ENCODE data around the gene PCDHGA5.
"Not testable (repeated sequence)": the region's sequence is repeated elsewhere in the genome, so short reads cannot be mapped to it uniquely, and the experiment has no call there.

PCDHGA5 gene

DNA sequence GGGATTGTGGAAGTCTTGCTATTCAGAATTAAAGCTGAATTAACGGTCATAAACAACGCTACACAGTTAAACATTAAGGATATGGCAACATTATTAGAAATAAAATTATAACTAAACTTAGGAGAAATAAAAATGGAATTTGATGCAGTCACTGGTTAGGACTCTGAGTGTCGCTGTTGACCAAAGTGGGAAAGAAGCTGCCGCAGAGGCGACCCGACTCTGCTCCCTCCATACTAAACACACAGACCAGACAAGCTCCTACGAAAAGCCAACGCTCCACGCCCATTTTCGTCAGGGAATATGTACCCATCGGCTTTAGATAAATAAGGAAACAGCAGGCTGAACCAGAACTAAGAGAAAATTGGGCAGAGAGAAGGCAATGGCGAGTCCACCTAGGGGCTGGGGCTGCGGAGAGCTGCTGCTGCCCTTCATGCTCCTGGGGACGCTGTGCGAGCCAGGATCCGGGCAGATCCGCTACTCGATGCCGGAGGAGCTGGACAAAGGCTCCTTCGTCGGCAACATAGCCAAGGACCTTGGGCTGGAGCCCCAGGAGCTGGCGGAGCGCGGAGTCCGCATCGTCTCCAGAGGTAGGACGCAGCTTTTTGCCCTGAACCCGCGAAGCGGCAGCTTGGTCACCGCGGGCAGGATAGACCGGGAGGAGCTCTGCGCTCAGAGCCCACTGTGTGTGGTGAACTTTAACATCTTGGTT lies at the start of gene PCDHGA5:
Gene PCDHGA5 (plus strand): TSS at position 211 of the 709 bp plus-strand sequence. CDS start 169 bp downstream, at position 380.
- no peak for DNase-seq (ENCODE audit: low read depth)

DNA sequence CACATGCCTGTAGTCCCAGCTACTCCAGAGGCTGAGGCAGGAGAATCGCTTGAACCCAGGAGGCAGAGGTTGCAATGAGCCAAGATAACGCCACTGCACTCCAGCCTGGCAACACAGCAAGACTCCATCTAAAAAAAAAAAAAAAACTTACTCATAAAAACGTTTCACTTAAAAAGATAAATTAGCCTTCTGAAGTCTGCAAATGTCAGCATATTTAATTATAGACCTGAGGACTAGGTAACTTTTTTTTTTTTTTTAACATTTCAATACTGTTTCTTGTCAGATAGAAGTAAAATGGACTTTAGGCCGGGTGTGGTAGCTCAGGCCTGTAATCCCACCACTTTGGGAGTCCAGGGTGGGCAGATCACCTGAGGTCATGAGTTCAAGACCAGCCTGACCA lies 47.0 kb upstream of the PCDHGA5 start:
- DNase-seq (ENCODE audit: low read depth) = not testable (repeated sequence)

DNA sequence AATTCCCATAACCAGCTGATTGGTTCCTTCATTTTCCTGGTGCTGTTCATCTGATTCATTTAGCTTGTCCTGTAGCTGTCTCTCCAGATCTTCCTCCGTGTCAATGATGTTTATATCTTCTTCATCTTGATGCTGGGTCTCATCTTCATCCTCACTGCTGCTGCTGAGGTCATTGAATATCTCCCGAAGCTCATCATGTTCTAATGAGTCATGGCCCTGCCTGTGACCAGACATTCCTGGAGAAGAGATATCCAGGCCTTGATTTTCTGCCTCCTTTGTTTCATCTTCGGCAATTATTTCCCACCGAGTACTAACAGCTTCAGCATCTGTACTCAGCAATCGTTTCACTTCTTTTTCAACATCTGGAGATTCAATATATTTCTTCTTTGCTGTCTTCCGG lies 44.8 kb upstream of the PCDHGA5 start:
- no peak for DNase-seq (ENCODE audit: low read depth)

DNA sequence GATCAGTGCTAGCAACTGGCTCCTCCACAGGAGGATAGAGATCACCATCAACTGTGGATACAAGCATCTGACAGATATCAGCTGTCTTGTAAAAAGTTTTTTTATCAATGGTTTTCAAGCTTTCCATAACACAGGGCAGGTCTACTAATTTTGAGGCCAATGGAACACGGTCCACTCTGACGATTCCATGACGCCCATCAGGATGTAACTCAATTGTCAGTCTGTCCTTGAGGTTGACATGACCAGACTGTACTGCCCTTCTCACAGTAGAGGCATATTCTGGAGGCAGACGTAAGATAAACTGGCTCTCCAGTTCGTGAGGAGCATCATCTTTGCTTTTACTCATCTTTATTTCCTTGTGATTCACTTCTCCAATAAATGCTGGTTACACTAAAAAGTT lies 44.3 kb upstream of the PCDHGA5 start:
- DNase-seq (ENCODE audit: low read depth) = no peak

DNA sequence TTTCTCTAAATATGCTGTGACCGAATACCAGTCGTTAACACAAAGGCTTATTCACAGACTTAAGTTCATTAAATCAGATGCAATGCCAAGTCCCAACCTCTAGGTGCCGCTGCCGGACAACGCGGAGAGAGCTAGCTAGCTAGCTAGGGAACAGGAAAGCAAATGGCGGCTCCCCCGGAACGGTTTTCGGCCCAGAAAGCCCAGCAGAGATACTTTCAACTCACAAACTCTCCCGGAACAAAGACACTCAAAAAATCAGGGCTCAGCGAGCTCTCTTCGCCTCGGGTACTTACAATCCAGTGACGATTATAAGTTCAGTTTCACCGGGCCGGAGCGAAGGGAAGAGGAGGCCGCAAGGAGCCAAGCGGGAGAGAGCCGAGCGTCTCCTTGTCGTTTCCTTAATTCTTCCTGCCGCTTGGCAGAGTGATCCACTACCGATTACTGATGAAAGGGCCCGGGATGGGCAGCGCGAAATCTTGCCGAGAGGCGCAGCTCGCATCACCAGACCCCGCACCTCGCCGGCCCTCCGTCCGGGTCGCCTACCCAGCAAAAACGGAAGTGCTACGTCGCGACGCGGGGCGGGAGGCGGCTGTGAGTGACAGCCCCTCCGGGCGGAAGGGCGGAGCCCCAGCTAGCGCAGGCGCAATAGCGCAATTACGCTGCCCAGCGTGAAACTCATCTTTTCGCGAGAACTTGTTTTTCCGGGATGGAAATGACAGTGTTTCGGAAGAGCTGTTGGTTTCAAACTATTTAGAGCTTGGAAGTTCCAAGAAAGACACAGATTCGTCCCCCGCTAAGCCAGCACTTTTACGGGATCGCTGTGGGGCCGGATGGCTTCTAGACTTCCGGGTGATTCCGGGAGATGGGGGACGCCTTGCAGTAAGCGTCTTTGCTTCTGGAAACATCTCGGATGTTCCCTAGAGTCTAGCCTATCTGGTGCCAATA lies 43.5 kb upstream of the PCDHGA5 start, which contains the start of gene TAF7:
Gene TAF7 (minus strand): TSS at position 560 of the 945 bp plus-strand sequence. CDS start 740 bp downstream, outside the sequence.
- no peak for DNase-seq (ENCODE audit: low read depth)

DNA sequence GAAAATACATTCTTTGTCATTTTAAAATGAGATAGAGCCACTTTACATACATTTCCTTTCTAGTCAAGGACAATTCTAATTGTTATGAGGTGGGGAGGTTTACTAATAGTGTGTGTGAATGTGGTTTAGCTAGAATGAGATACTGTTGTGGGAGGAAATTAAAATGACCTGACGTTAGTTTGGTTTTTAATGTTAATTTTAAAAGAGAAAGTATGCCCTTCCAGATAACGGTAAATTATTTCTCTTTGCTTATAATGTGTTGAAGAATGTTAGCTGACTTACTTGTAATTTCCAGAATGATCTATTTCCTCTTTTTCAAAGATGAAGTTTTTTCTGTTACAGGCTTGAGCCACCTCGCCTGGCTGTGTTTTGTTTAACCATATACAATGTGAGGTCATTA lies 41.7 kb upstream of the PCDHGA5 start:
- no peak for DNase-seq (ENCODE audit: low read depth)

DNA sequence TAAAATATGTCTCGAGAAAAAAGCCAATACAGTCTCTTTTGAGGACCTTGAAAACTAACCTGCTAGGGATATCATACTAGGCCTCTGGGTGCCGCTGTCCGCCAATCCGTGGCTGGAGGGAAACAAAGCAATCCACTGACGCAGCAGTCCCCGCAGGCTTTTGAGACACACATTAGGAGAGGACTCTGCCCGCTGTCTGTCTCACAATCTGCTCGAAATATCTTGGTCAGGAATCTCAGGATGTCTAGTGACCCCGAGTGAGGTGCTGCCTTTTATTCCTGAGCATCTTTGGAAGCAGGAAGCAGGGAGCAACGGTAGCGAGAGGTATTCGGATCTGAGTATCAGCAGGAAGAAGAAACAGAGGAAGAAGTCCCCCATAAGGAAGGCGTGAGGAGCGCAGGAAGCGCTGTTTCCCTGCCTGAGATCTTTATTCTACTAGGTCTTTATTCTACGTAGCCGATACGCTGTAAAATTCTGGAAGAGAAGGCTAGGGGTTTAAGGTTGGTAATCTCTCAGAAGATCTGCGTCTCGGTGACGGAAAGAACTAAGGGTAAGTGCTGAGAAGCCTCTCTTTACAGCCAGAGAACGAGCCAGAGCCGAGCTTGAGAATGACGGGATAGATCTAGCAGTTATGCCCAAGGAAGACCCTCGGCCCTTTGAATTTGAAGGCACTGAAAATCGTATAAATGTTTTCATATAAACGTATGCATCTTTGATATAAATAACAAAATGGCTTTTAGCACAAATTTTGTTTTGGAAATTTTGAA lies 37.7 kb upstream of the PCDHGA5 start:
- DNase-seq (ENCODE audit: low read depth) = no peak

DNA sequence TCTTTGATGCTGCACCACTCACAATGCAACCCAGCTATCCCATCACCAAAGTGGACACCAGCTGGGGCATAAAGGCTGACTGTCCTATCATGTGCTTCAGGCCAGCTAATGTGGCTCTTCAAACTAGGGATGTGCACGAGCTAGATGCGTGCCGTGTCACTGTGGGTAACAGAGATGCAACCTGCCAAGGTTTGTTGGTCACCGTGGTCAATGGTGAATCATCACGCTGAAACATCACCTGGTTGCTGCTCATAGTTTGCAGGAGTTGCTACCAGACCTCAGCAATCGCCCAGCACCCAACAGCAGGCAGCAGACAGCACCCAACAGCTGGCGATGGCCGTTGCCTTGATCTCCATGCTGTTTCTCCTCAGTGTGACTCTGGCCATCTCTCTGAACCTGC lies 35.7 kb upstream of the PCDHGA5 start:
- DNase-seq (ENCODE audit: low read depth) = no peak

DNA sequence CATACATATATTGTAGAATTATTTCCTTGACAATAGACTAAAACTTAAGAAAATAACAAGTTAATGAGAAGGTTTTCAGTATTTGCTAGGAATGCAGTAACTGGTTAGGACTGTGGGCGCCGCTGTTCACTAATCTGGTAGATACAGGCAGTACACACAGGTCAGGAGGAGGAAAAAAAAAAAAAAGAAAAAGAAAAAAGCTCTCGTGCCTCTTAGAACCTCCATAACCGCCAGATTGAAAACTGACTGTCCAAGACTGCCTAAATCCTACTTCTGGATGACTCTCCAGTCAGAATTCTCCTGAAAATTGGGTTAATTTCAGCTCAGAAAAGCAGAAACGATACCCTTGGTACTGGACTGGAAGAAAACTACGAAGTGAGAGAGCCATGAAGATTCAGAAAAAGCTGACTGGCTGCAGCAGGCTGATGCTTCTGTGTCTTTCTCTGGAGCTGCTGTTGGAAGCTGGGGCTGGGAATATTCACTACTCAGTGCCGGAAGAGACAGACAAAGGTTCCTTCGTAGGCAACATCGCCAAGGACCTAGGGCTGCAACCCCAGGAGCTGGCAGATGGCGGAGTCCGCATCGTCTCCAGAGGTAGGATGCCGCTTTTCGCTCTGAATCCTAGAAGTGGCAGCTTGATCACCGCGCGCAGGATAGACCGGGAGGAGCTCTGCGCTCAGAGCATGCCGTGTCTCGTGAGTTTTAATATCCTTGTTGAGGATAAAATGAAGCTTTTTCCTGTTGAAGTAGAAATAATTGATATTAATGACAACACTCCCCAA lies 33.5 kb upstream of the PCDHGA5 start, which contains the start of gene PCDHGA1:
Gene PCDHGA1 (plus strand): TSS at position 216 of the 782 bp plus-strand sequence.
- DNase-seq (ENCODE audit: low read depth) = no peak

DNA sequence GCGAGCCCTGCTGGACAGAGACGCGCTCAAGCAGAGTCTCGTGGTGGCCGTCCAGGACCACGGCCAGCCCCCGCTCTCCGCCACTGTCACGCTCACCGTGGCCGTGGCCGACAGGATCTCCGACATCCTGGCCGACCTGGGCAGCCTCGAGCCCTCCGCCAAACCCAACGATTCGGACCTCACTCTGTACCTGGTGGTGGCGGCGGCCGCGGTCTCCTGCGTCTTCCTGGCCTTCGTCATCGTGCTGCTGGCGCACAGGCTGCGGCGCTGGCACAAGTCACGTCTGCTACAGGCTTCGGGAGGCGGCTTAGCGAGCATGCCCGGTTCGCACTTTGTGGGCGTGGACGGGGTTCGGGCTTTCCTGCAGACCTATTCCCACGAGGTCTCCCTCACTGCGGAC lies 31.4 kb upstream of the PCDHGA5 start:
- DNase-seq (ENCODE audit: low read depth) = not testable (repeated sequence)

DNA sequence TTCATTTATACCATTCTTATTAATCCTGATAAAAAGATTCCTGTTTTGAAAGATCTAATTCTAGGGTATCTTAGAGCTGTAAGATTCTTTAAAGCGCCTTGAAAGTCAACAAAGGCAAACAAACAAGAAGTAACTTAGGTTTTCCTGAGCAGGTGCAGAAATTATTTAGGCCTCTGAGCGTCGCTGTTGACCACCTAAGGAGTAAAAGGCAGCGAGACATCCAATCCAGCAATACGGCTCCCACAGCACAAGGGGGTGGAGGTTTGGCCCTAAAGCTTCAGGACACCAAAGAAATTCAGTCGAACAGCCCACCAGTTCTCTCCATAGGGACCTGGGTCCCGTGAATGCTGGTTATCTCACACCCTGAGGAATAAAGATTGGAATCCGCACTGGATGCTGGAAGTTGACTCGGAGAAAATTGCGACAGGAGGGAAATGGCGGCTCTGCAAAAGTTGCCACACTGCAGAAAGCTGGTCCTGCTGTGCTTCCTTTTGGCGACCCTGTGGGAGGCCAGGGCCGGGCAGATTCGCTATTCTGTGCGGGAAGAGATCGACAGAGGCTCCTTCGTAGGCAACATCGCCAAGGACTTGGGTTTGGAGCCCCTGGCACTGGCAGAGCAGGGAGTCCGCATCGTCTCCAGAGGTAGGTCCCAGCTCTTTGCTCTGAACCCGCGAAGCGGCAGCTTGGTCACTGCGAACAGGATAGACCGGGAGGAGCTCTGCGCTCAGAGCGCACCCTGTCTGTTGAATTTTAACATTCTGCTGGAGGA lies 25.2 kb upstream of the PCDHGA5 start, which contains the start of gene PCDHGA2:
Gene PCDHGA2 (plus strand): TSS at position 223 of the 769 bp plus-strand sequence.
- no peak for DNase-seq (ENCODE audit: low read depth)

DNA sequence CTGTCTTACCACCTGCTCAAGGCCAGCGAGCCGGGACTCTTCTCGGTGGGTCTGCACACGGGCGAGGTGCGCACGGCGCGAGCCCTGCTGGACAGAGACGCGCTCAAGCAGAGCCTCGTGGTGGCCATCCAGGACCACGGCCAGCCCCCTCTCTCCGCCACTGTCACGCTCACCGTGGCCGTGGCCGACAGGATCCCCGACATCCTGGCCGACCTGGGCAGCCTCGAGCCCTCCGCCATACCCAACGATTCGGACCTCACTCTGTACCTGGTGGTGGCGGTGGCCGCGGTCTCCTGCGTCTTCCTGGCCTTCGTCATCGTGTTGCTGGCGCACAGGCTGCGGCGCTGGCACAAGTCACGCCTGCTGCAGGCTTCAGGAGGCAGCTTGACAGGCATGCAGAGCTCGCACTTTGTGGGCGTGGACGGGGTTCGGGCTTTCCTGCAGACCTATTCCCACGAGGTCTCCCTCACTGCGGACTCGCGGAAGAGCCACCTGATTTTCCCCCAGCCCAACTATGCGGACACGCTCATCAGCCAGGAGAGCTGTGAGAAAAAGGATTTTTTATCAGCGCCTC lies 23.1 kb upstream of the PCDHGA5 start:
- not testable (repeated sequence) for DNase-seq (ENCODE audit: low read depth)

DNA sequence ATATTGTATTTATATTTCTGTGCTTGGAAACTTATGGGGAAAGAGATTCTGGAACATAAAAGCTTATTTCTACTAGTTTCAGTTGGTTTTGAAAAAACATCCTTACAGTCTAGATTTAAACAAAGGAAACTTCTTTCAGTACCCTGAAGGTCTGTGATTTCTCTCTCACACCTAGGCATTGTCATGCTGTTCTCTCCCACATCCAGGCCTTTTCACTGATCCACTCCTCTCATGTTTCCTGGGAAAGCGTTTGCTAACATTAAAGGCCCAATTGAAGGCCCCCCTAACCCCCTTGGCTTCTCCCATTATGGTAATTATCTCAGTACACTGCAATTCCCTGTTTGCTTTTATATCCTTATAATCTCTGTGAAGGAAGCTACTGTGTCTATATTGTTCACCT lies 21.2 kb upstream of the PCDHGA5 start:
- no peak for DNase-seq (ENCODE audit: low read depth)

DNA sequence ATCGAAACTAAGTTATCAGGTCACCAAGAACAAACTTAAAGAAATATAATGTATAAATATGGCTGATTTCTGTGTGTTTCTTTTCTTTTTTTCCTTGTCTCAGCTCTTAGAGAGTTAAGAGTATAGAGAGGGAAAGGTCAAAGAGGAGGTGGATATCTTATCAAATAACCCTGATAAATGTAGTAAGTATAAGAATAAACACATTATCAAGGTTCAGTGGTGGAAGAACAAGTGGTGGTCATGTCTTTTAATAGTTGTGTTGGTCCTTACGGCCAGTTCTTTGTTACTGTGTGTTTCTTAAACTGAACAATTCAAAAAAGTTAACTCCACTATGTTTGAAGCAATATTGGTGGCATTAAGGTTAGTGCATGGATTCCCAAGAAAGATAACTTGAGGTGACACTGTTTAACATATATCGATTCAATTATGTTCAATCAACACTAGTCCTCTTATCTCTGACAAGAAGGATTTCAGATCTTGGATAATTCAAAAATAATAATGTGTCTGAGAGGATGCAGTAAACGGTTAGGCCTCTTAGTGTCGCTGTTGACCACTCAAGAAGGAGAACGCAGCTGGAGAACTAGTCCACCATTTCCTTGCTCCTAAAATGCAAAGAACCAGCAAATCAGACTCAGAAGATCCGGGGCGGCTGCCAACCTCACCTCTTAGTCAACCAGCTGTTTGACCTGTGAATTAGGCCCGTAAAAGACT lies 20.6 kb upstream of the PCDHGA5 start, which contains the start of gene PCDHGA3:
Gene PCDHGA3 (plus strand): TSS at position 588 of the 711 bp plus-strand sequence. CDS start 205 bp downstream, outside the sequence.
- no peak for DNase-seq (ENCODE audit: low read depth)

DNA sequence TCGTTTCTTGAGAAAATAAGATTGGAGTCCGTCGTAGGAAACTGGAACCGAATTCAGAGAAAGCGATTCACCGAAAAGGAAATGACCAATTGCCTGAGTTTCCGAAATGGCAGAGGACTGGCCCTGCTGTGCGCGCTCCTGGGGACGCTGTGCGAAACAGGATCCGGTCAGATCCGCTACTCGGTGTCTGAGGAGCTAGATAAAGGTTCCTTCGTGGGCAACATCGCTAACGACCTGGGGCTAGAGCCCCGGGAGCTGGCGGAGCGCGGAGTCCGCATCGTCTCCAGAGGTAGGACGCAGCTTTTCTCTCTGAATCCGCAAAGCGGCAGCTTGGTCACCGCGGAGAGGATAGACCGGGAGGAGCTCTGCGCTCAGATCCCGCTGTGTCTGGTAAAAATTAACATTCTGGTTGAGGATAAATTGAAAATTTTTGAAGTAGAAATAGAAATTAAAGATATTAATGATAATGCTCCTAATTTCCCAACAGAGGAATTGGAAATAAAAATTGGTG lies 20.0 kb upstream of the PCDHGA5 start:
- DNase-seq (ENCODE audit: low read depth) = no peak

DNA sequence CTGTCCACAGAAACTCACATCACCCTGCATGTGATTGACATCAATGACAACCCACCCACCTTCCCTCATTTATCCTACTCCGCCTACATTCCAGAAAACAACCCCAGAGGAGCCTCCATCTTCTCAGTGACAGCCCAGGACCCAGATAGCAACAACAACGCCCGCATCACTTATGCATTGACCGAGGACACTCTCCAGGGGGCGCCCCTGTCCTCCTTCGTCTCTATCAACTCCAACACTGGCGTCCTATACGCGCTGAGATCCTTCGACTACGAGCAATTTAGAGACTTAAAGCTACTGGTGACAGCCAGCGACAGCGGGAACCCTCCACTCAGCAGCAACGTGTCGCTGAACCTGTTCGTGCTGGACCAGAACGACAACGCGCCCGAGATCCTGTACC lies 18.6 kb upstream of the PCDHGA5 start:
- no peak for DNase-seq (ENCODE audit: low read depth)

DNA sequence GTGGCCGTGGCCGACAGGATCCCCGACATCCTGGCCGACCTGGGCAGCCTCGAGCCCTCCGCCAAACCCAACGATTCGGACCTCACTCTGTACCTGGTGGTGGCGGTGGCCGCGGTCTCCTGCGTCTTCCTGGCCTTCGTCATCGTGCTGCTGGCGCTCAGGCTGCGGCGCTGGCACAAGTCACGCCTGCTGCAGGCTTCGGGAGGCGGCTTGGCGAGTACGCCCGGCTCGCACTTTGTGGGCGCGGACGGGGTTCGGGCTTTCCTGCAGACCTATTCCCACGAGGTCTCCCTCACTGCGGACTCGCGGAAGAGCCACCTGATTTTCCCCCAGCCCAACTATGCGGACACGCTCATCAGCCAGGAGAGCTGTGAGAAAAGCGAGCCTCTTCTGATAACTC lies 17.9 kb upstream of the PCDHGA5 start:
- not testable (repeated sequence) for DNase-seq (ENCODE audit: low read depth)

DNA sequence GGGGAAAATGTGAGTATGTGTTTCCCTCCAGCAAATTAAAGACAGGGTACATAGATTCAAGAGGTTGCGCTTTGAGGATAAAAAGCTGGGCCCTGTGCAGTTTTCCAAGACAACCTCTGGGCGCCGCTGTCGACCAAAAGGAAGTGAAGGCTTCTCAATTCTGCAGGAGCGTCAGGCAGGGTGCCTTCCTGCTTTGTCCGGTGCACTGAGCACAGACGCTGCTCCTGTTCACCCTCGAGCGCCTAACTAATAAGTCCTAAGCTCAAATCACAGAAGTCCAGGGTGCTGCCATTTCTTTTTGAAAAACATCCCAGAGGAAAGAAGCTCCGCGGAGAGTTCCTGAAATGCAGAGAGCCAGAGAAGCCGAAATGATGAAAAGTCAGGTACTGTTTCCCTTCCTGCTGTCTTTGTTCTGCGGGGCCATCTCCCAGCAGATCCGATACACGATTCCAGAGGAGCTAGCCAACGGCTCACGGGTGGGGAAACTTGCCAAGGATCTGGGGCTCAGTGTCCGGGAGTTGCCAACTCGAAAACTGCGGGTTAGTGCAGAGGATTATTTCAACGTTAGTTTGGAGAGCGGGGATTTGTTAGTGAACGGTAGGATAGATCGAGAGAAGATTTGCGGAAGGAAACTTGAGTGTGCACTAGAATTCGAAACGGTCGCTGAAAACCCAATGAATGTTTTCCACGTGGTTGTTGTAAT lies 13.9 kb upstream of the PCDHGA5 start, which contains the start of gene PCDHGB1:
Gene PCDHGB1 (plus strand): TSS at position 183 of the 703 bp plus-strand sequence. CDS start 162 bp downstream, at position 345.
- no peak for DNase-seq (ENCODE audit: low read depth)
